Stimulated activated CD4-positive, alpha-beta T cell treated with anti-CD3 and anti-CD28 coated beads, Interleukin-4, amount 100 ng/mL, for 48 hours (primary cell): ENCODE results near the gene DST.
"Not testable (repeated sequence)": the region's sequence is repeated elsewhere in the genome, so short reads cannot be mapped to it uniquely, and the experiment has no call there.

Experiments used
- DNase-seq, 2 donors: peaks; one replicate each; pipeline ENCODE4 v3.0.0-alpha.2; 2020; ENCODE audit warnings: low read depth in 2 of 2

The DST gene

DNA sequence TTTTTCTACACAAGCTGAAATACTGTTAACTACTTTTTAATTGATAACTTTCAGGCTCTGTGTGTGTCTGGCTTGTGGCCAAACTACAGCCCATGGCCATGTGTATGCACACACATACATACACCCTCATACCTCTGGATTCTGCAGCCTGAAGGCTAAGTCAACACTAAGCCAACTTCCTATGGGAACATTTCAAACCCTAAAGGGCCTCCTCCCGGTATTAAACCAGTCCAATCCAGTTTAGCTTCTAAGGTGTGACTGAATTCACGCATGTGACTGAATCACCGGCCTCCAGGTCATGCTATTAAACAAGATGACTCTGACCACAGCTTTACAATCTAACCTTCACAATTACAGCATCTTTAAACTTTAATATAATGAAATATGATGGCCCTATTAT, 20.7 kb upstream of the DST start:
- no peak for DNase-seq

- DNase-seq: not testable (repeated sequence)
Observed at GRCh38 chr6:56661338-56661737, 18.6 kb upstream of the DST start.

GRCh38 chr6:56660381-56660730, 17.7 kb upstream of the DST start:
- DNase-seq: no peak

DNA sequence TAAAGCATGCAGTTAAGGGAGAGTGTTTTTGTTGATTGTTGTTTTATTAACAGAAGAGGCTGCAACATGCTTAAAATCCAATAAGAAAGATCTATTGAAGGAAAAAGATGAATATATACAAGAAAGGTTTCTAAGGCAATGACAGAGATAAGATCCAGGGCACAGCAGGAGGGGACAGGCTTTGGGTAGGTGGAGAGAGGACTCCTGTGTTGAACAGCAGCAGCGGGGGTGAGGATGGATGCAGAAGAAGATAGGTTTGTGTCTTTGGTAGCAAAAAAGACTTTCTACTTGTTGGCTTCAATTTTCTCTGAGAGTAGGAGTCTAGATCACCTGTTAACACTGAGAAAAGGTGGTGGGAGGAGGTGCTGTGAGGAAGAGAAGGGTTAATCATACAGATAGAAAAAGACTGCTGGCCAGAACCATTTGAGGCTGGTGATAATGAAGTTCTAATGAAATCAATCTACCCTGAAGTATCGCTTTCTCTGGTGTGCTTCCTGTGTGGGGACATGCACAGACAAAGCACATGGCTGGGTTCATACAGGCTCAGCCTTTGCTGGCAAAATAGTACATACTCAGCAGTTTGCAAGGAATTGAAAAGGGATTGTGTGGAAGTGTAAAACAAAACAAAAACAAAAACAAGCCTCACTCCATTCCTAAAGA, 17.2 kb upstream of the DST start:
- DNase-seq: no peak

GRCh38 chr6:56658326-56658725, 15.6 kb upstream of the DST start:
- DNase-seq: no peak

GRCh38 chr6:56657354-56657753, 14.7 kb upstream of the DST start:
- DNase-seq: no peak

- no peak for DNase-seq
Observed at GRCh38 chr6:56656466-56656865, 13.8 kb upstream of the DST start.

- no peak for DNase-seq
Observed at GRCh38 chr6:56655996-56656395, 13.3 kb upstream of the DST start.

DNA sequence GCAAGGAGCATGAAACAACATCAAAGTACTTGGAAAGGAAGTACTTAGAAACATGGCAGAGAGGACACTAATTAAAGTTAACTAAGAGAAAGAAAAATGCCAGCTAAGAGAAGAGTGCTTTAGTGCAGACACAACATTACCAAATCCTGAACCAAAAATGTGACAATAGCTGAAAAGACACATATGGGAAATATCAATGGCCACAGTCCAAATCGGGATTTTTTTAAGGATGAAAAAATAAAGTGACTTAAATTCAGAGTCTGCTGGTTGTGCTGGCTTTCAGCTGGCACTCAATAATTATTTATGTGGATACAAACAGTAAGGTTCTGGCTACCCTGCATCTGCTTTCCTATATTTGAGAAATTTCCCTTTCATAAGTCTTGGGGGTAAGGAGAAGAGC, 12.6 kb upstream of the DST start:
- no peak for DNase-seq

- DNase-seq: no peak
Observed at GRCh38 chr6:56652994-56653393, 10.3 kb upstream of the DST start.

- no peak for DNase-seq
Observed at GRCh38 chr6:56652231-56652630, 9.5 kb upstream of the DST start.

DNA sequence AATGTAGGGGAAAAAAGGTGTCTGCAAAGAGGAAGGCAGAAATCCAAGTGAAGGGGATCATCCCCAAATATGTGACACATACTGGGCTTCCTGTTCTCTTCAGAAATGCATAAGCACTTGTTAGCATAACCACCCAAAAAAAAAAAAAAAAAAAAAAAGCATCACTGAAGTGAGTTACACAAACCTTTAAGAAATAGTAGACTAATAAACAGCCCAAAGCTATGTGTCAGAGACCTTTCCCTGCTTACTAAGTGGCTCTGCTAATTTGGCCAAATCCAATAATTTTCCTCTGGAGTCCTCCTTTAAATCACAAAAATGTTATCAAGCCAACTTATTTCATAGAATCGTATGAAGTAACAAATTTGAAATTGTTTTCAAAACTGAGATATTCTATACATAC, 7.5 kb upstream of the DST start:
- DNase-seq: no peak

- no peak for DNase-seq
Observed at GRCh38 chr6:56649782-56650181, 7.1 kb upstream of the DST start.

DNA sequence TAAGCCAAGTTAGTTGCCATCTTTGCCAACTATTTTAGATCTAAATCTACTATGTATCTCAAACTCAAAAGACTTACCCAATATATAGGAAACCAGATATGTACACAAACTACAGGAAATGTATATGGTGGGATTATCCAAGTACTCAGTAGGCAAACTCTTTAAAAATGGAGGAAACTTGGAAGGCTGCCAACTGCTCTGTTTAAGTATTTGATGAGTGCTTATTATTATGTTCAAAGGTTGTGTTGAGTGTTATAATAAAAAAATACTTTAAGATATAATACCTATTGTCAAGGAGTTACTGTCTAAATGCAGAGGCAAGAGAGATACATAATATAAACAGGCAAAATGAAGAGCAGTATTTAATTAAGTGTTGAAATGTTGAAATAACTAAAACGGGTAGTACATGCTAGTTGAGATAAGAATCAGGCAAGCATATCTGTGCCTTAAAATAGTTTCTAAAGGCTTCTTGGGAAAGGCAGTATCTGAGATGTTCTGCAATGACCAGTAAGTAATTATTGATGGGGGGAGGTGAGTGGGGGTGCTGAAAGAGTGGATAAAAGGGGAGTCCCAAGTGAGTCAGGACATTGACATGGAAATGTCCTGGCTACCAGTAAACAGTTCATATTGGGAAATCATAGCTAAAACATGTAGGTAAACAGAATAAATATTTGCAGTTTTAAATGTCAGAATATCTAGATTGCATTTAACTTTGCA, 6.5 kb upstream of the DST start:
- no peak for DNase-seq

- no peak for DNase-seq
Observed at GRCh38 chr6:56647172-56647762, 4.6 kb upstream of the DST start.

DNA sequence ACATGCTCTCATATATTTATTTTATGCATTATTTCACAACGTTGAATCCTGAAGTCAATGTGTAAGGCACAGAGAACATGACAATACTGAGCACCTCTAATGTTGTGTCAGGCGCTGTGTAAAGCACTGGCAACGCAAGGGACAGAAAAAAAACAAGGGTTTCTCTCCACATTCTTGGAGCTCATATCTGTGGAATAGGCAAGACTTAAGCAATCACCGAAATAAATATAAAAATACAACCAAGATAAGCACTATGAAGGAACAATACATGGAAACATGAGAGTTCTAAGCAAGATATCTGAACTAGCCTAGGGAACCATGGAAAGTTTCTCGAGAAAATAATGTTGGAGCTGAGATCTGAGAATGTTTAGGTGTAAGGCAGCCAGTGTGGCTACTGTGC, 1.7 kb upstream of the DST start:
- no peak for DNase-seq

DNA sequence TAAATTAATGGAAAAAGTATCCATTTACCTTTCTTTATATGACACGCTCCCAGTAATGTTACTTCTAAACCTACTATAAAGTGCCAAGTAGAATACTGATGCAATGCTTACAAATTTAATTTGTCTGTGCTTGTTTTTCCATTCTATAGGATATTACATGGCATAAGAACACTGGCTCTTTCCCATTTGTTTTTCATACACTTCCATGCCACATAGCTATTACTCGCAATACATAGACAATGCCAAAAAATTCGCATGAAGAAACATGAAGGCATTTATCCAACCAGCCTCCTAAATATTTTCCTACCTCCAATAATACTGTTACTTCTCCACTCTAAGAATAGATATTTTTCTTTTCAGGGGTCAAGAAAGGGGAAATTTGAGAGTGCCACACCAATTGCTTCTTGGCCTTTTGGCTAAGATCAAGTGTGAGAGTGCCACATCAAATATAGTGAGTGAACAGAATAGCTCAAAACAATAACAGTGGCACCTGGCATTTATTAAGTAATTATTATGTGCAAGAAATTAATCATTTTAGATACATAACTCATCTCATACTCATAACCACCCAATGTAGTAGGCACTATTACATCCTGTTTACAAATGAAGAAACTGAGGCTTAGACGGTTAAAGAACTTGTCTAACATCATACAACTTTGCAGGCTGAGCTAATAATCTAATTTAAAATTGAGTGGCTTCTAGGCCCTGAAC, 845 bp upstream of the DST start:
- no peak for DNase-seq

- DNase-seq: no peak
Observed at GRCh38 chr6:56640374-56640773, 2.3 kb downstream of the DST start.

- DNase-seq: no peak
Observed at GRCh38 chr6:56638760-56639159, 3.9 kb downstream of the DST start.

DNA sequence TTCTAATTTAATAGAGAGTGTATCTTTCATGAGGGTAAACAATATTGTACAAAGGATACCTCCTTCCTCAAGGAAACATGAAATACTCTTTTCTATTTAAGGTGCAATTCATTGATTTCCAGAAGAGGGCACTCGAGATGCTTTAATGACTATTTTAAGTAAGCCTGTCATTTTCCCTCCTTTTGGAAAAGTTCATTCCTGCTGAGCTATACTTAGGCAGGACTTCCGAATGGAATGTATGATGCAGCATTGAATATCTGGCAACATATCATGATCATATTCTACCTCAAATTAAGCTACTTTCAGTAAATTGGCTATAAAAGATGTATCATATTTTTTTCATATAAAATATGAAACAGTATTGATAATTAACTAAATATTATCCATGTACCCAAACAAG, 5.0 kb downstream of the DST start:
- no peak for DNase-seq

DNA sequence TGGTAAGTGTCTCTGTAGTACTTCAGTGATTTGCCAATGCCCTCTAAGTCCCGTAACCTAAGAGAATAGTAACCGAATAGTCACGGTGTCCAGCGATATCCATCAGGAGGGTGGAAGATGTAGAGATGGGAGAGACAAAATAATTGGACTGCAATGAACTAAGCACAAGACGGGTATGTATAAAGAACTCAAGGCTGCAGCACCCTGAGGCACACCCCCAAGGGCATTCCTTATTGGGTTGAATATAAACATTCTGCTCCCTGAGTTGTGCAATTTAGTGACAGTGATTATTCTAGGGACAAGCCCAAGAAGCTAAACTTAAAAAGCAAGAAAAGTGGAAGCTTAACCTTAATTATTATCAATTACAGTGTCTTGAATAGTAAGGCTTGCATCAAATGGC, 14.6 kb downstream of the DST start:
- no peak for DNase-seq

DNA sequence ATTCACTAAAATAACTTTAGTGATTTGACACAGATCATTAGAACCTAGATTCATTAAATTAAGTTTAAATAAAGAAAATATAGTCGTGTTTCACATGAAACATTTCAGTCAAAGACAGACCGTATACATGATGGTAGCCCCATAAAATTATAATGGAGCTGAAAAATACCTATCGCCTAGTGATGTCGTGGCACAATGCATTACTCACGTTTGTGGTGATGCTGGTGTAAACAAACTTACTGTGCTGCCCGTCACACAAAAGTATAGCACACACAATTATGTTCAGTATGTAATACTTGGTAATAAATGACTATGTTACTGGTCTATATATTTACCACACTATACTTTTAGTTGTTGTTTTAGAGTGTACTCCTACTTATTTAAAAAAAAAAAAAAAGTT, 17.3 kb downstream of the DST start:
- no peak for DNase-seq

- DNase-seq: no peak
Observed at GRCh38 chr6:56624728-56625069, 18.0 kb downstream of the DST start.
